Pancreas (tissue), 10 donors: Measurements from ENCODE around the gene ST6GALNAC6. TPM values are rescaled to one million over a fixed set of nuclear protein-coding genes. Genes with fewer than 3 reads are reported as not detected.

Experiments
- ATAC-seq, 4 donors: fragments of 200-7000 bp; cut with Tn5 transposase; one replicate each; pipeline versions ENCODE4 v1.8.0 to v1.9.1; 2020; ENCODE audit warnings: mild to moderate bottlenecking in 4 of 4, moderate library complexity in 4 of 4
- DNase-seq, 6 donors: peaks; one replicate each; pipeline ENCODE4 v3.0.0-alpha.2; 2020
- FAIRE-seq: peaks from 2 replicates; lab custom pipeline; 2012; peaks lifted over from hg19 to GRCh38; lab: Jason Lieb, UNC
- H3K27ac ChIP-seq, 4 donors: fragments of 200-600 bp; sonication (generic); 1 replicate in 3 of 4; 2 replicates in 1 of 4; pipeline versions ENCODE4 v1.5.0 to v1.8.0; 2020
- H3K27me3 ChIP-seq, 4 donors: fragments of 200-600 bp; one replicate each; pipeline ENCODE4 v1.8.0; 2021
- H3K36me3 ChIP-seq, 3 donors: fragments of 200-600 bp; sonication (generic) in 1 of 3; one replicate each; pipeline versions ENCODE4 v1.5.0 to v1.8.0; 2020 to 2021
- H3K4me1 ChIP-seq, 3 donors: fragments of 200-600 bp; one replicate each; pipeline ENCODE4 v1.8.0; 2021
- H3K4me3 ChIP-seq, 4 donors: fragments of 200-600 bp; sonication (generic) in 2 of 4; one replicate each; pipeline versions ENCODE4 v1.5.0 to v1.8.0; 2020 to 2021
- H3K9me3 ChIP-seq, 4 donors: fragments of 200-600 bp; one replicate each; pipeline ENCODE4 v1.8.0; 2021
- CTCF ChIP-seq, 4 donors: fragments of 200-600 bp; sonication (generic) in 3 of 4; IDR thresholded peaks; one replicate each; pipeline versions ENCODE4 v1.5.0 to v1.8.0; 2021; ENCODE audit warnings: antibody characterized with exemption in 4 of 4
- WGBS, 2 donors: extraction: QIAGEN DNeasy Blood & Tissue Kit; methylation state at CpG; one replicate each; pipeline ENCODE4 v1.1.7; 2013; 5-methylcytosine and 5-hydroxymethylcytosine counted together
- intact Hi-C, 3 donors: fragments of 100-400 bp; cut with DNase I; formaldehyde crosslinking; loops; one replicate each; pipeline versions ENCODE4 v1.11.1 to v1.14.2; 2022
- polyA plus RNA-seq, 2 donors: library from polyadenylated mRNA; stranded (reverse); fragments of 200-250 nt; gene quantifications; one replicate each; pipeline ENCODE4 v1.2.3, GENCODE V29; 2013
- total RNA-seq, 6 donors: library from RNA; stranded (reverse); fragmentation: NEBNext Ultra II Directional in 4 of 6; extraction: Animal tissue kit (Norgen Biotek cat#: 25700) in 4 of 6; gene quantifications; one replicate each; pipeline versions ENCODE4 v1.2.1 to v1.2.4, GENCODE V29; 2021 to 2023
- donor health status: healthy with polysubstance abuse.
- donor health status: DM: no; HTN: no; CAD: no; lungs with moderate emphysema.
- donor health status: DM: no; HTN: no; CAD: no.
- donor health status: control.
- donor health status: control.
- donor health status: Bipolar disorder and iron deficiency.
- donor health status: DM: yes; HTN: yes; CAD: no.
- donor health status: DM: no; HTN: no; CAD: no.
- donor health status: DM: no; HTN: no; CAD: no.
- donor health status: DM: yes; HTN: yes; CAD: no.

ST6GALNAC6 gene
- total and polyA plus RNA-seq, 8 donors, result 20.7 to 35.7 (median 27.0) TPM

GRCh38 chr9:127886401-127886972, 12.9 kb downstream of the ST6GALNAC6 start:
- H3K4me3 ChIP-seq, result no peak overlapping the region
- FAIRE-seq (no peak), ATAC-seq (no peak), DNase-seq (peak in 2 of 6 donors; percentile 14 to 42)
- peaks cover 5 to 7% (median 6%) of the 10 kb centered on the region in 3 donors for H3K4me1 ChIP-seq
- H3K27me3 ChIP-seq, result no peaks in the 10 kb centered on the region
- H3K36me3 ChIP-seq, result peaks cover 4 to 18% (median 13%) of the 10 kb centered on the region in 3 donors
- H3K9me3 ChIP-seq, result no peaks in the 10 kb centered on the region
- 95 to 97% methylated on average over 18 of the region's 18 CpGs for WGBS, 2 donors
- TF ChIP-seq CTCF (IDR thresholded peaks at IDR 0.05), result no peak
- no peak overlapping the region for H3K27ac ChIP-seq
- intact Hi-C loops, result no loop called here

- no peak for DNase-seq
- H3K27ac ChIP-seq, result peak overlapping the region; percentile 13 to 69 (median 44)
- intact Hi-C loops, result no loop called here
- no peaks in the 10 kb centered on the region for H3K27me3 ChIP-seq
- ATAC-seq, result no peak
- no peak for FAIRE-seq
- no peak overlapping the region for H3K4me3 ChIP-seq
- peaks cover 5 to 7% (median 6%) of the 10 kb centered on the region in 3 donors for H3K4me1 ChIP-seq
- 80 to 83% methylated on average over 13 of the region's 13 CpGs for WGBS, 2 donors
- H3K9me3 ChIP-seq, result no peaks in the 10 kb centered on the region
- no peak for TF ChIP-seq CTCF (IDR thresholded peaks at IDR 0.05)
- H3K36me3 ChIP-seq, result peaks cover 4 to 18% (median 13%) of the 10 kb centered on the region in 3 donors
These were observed 13.7 kb downstream of the ST6GALNAC6 start for GRCh38 chr9:127885508-127886281.

GRCh38 chr9:127884976-127885490, 14.4 kb downstream of the ST6GALNAC6 start:
- Histone ChIP-seq H3K4me1 (peaks cover 5 to 7% (median 6%) of the 10 kb centered on the region in 3 donors), H3K27me3 (no peaks in the 10 kb centered on the region), H3K9me3 (no peaks in the 10 kb centered on the region), H3K36me3 (peaks cover 4 to 13% (median 11%) of the 10 kb centered on the region in 3 donors), H3K27ac (peak overlapping the region; percentile 26 to 69 (median 56)), H3K4me3 (no peak overlapping the region)
- FAIRE-seq (no peak), DNase-seq (peak in 1 of 6 donors; percentile 46), ATAC-seq (no peak)
- no peak for TF ChIP-seq CTCF (IDR thresholded peaks at IDR 0.05)
- 77 to 83% methylated on average over 15 of the region's 15 CpGs for WGBS, 2 donors
- intact Hi-C loops, result no loop called here

- WGBS, 2 donors, result 26 to 33% methylated on average over 11 of the region's 11 CpGs
- peaks cover 5 to 7% (median 6%) of the 10 kb centered on the region in 3 donors for H3K4me1 ChIP-seq
- no peak for TF ChIP-seq CTCF (IDR thresholded peaks at IDR 0.05)
- H3K9me3 ChIP-seq, result no peaks in the 10 kb centered on the region
- intact Hi-C loops, result no loop called here
- no peak overlapping the region for H3K4me3 ChIP-seq
- H3K27ac ChIP-seq, result peak overlapping the region; percentile 26 to 69 (median 56)
- DNase-seq (peak; percentile 68 to 91 (median 79)), ATAC-seq (peak; percentile 74 to 86 (median 81)), FAIRE-seq (no peak)
- no peaks in the 10 kb centered on the region for H3K27me3 ChIP-seq
- H3K36me3 ChIP-seq, result peaks cover 4 to 13% (median 6%) of the 10 kb centered on the region in 3 donors
These were observed 14.9 kb downstream of the ST6GALNAC6 start for GRCh38 chr9:127884427-127884911.
